GM21786 (cell line): ENCODE measurements around the gene AFF3.

Source experiments
- ATAC-seq: cut with Tn5 transposase; IDR thresholded peaks from one replicate; pipeline ENCODE4 v1.9.1; 2021; ENCODE audit not compliant: unreplicated experiment

Gene AFF3

DNA sequence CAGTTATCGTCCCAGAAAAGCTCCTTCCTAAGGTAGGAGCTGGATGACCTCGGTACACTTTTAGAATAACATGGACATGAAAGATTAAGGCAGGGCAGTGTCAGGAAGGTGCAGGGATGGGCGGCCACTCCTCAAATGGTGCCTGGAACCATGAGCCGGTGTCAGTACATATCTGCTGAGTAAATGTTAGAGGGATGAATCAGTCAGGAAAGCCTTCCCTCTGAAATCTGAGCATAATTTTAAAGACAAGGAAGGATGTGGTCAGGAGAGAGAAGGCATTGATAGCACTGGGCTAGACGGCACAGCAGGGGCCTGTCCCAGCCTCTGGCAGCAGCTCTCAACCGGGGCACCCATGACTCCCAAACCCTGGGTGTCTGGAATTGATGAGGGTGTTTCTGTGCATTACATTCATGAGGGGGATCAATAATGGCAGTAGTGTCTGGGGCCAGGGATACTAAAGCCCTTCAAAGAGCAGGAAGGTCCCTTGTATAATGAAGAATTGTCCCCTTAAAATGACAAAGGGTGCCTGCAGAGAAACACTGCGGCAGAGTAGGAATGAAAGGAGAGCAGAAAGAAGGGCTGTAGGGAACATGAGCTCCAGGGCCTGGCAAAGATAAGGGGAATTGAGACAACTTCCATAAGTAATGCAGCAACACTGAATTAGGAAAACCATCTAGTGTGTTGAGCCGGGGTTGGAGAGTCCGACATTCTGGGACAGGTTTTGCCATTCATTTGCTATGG is 490.3 kb downstream of the AFF3 start:
- no peak for ATAC-seq

DNA sequence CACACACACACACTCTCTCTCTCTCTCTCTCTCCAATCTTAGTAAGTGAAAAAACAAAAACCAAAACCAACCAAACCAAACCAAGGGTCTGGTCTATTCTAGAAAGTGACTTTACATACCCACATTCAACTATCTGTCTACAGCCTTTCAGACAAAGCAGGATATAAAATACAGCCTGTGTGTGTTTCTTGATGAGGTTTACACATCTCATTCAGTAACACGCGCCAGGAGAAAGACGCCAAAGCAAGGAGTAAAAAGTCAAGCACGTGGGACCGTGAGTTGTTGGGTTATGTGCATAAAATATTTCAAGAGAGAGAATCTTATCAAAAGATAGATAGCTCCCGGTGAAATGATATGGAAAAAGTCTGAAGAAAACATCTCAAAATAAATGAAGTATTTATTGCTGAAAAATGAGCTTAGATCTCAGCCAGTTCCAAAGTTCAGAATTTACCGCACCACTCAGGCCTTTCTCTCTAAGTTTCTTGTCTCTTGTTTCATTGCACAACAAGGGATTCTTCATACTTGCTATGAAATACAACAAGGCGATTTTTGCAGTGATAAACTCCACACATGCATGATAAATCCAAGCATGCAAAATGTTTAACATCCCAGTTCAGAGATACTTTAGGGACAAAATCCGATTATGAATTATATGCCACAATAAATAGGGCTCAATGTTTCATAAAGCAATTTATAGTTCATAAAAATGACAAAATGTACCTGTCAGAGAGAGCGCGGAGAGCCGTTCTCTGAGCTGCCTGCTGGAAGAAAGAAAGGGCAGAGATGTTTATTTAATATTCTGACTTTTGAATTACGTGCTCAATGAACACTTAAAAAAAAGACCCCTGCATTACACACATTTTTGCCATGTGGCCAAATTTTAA is 493.2 kb downstream of the AFF3 start:
- ATAC-seq, result no peak

DNA sequence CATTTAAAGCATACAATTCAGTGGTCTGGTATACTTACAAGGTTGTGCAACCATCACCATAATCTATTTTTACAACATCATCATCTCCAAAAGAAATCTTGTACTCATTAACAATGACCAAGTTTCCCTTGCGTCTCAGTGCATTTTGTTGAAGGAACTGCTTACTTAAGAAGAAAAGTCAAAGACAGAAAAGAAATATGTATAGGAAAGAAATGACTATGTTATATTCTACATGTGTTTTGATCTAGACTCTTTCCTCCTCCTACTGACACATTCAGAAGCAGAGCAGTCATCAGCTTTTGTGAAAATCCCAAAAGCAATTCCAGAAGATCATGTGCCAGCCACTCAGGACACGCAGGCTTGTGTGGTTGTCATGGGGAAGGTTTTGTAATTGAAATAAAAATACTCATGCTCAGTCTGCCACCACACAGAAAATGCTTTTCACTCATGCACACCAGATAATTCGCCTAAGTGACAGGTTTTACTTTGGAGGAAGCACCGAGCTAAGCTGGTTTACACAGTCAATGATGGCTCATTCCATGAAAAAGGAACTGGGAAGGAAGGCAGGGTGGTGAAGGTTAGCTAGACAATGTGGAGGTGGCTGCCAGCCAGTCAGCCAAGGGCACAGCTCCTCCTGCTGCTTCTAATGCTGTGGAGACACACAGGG is 494.1 kb downstream of the AFF3 start:
- no peak for ATAC-seq

DNA sequence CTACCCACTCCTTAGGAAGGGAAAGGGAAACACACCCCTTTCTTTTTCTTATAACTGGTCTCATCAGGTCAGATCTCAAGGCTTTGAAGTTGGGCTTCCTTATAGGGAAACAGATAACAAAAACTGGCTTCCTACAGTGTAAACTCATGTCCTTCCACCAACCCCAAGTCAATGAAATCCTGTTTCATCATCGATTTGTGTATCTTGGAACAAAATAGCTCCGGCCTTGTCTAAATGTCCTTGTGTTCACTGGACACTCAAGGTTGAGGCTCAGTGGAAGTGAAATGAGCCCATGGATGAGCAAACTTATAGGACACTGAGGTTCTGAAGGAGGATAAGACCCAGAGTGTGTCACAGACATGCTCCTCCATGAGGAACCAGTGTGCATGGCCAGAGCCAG is 496.4 kb downstream of the AFF3 start:
- ATAC-seq, result no peak

DNA sequence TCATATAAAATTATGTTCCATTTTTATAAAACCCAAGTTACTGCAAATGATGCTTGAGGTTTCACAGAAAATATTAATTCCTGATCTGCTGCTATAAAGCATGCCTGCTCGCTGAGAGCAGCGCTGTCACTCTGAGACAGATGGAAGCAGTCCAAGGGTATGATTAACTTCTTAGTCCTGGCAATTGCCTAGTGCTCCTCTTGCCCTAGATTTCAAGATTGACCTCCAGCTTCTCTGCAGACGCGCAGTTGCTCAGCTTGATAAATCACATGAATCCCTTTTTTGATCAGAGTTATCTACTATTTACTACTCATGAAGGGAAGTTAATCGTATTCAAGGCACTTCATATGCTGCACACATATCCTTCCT is 498.0 kb downstream of the AFF3 start:
- no peak for ATAC-seq

DNA sequence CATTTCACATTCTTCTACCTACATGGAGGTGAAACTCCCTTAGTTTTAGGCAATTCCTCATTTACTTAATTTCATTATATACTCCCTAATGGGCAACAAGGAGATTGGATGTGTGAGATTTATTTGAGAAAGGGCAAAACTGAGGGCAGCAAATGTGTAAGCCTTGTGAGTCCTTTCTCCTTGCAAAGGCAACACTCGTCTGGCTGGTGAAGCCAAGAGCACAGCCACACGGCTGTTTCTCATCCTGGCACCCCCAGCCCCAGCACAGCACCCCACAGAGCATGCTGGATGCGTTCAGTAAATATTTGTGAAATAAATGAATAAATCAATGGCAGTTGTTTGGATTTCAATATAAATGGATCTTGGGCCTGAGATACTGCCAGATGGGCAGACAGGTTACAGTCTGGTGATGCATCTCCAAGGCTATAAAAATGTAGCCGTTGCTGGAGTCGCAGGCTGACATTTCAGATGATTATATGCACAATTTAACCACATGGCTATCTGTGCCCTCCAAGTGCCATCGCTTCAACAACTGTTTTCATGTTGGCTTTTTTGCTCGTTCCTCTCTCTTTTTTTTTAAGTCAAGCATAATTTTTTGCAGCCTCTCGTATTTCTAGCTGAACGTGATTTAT is 498.5 kb downstream of the AFF3 start:
- ATAC-seq, result no peak

DNA sequence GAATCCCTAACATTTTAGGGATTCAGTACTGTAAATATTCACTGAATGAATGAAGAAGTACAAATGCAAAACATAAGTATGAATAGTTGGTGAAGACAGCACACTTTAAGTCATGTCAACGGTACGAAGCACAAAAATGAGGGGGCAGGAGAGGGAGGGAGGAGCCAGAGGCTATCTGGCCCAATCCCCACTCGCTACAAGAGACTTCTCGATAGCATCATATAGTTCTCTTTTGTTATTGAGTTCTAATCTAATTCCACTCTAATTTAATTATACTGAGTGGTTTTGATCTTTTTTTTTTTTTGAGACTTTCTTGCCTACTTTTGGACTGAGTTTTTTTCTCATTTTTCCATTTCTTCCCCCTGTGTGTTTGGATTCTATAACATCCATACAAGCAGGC is 500.4 kb downstream of the AFF3 start:
- ATAC-seq, result no peak

DNA sequence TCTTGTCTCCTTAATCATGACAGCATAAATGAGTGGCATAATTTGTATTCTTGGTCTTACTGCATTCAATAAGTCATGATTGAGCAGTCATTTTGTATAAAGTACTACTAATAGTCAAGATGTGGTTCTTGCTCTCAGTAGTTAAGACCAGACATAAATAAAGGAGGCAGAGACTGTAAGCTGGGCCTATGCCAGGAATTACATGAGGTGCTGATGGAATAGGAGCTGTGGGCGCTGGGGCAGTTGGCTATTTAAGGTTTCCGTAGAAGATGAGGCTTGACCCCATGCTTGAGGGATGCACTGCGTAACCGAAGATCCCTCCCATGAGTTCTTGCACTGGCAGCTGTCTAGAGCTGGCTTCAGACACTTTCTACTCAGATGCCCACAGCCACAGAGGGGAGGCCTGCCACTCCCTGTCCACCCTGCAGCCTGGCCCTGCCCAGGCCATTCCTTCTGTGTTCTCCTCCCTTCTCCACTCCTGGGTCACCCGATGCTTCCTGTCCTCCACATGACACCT is 501.7 kb downstream of the AFF3 start:
- no peak for ATAC-seq

DNA sequence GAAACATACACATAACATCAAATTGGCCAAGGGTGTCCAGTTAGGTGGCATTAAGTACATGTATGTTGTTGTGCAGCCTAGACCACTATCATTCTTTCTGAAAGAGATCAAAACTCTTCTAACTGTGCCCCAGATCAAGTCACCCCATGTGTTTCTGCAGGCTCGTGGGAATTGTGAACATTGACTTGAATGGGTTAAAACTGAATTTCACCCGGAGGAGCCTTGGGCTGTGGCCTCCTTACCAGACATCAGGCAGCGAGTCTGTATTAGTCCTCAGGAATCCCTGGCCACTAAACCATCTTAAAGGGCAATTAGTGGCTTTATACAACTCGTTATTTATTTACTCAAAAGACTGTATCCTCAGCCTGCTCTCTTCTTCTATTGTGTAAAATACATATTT is 503.6 kb downstream of the AFF3 start:
- no peak for ATAC-seq

DNA sequence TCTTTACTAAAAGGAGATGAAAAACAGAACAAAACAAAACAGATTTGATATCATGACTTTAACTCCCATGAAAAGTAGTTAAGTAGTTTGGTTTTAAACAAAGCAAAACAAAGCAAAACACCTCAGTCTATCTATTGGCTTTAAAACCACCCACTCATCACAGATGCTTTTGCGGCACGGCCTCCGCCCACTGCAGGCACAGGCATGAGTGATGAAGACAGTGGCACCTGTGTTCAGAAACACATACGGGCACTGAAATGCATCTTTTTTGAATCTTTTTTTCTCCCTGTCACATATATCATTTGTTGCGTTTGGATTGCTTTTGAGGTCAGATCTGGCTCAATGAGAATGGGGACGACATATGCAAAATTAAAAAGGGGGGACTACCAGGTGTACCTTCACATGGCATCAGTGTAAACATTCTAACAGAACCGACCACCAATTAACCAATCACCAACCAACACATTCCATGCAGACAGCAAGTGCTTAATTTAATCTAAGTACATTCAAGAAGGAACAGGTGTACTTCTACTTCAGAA is 505.2 kb downstream of the AFF3 start:
- no peak for ATAC-seq

DNA sequence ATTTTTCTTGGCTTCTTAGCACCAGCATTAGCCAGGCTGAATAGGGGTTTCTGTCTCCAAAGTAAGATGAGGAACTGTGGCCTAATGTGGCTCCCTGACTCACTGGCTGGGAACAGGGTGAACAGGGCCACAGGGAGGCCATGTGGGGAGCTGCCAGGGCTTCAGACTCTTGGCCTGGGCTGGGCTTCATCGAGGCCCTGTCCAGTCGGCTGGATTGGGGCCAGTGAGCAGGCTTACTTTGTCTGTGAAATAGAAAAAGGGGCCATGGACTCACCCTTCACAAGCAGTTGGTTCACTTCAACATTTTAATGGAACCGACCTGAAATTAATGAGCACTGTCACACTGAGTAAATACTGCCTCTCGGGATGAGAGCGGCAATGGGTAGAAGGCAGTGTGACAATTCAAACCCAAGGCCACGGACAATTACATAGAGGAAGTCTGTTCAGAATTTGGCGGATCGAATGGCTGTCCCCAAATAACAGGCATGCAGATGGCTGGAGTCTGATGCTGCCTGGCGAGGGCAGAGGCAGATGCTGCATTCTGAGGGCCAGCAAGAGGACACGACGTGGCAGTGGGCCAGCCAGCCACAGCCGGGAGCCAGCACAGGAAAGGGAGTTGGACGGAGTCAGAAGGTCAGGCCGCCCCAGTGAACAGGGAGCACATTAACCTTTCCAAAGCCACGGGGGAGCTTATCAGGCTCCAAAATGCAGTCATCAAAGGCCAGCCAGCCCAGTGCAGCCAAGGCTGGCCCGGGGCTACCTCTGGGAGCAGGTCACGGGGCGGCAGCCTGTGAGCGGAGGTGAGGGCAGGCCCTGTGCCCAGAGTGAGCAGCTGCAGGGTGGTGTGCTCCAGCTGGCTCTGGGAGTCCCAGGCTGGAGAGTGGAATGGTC is 506.0 kb downstream of the AFF3 start:
- ATAC-seq, result no peak

DNA sequence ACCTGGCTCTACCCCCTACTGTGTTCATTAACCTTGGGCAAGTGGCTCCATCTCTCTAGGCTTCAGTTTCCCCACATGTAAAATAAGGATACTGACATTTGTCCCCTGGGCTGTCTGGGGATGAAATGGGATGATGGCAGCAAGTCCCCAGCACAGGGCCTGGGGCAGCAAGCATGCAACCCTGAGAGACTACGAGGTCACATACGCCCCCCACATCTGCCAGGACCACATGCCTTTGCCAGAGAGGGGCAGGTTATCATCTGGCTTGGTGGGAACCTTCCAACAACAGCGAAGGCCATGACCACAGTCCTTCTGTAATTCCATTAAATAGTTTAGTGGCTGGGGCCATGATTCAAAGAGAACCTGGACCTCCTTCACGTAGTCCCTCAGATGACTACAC is 506.7 kb downstream of the AFF3 start:
- no peak for ATAC-seq

DNA sequence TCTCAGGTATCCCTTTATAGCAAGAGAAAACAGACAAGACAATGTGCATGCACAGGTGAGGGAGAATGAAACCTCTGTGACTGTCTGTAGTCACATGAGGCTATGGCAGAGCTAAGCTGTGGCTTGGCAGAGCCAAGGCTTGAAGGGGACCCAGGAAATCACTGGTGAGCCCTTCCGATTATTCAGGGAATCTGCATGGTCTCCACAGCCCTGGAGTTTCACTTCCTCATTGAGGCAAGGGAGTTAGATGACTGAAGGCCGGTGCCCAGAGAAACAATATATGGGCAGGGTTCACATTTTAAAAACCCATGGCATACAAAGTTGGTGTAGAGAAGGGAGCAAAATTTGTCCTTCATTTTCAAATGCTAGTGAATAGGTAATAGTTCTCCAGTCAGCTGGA is 508.2 kb downstream of the AFF3 start:
- no peak for ATAC-seq

DNA sequence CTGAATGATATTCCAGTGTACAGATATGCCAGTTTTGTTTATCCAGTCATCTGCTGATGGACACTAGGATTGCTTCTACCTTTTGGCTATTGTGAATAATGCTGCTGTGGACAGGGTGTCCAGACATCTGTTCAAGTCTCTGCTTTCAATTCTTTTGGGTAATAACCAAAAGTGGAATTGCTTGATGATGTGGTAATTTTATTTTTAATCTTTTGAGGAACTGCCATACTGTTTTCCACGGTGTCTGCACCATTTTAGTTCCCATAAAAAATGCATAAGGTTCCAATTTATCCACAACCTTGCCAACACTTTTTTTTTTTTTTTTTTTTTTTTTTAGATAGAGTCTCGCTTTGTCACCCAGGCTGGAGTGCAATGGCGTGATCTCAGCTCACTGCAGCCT is 510.7 kb downstream of the AFF3 start:
- ATAC-seq, result no peak

DNA sequence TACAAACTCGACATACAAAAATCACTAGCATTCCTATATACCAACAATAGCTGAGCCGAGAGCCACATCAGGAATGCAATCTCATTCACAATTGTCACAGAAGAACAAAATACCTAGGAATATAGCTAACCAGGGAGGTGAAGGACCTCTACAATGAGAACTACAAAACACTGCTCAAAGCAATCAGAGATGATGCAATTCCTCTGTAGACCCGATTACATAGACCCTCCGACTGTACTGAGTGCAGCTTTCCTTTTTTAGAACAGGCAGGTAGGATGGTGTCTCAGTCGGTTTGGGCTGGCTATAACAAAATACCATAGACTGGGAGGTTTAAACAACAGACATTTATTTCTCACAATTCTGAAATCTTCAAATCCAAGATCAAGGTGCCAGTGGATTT is 513.1 kb downstream of the AFF3 start:
- ATAC-seq, result no peak

DNA sequence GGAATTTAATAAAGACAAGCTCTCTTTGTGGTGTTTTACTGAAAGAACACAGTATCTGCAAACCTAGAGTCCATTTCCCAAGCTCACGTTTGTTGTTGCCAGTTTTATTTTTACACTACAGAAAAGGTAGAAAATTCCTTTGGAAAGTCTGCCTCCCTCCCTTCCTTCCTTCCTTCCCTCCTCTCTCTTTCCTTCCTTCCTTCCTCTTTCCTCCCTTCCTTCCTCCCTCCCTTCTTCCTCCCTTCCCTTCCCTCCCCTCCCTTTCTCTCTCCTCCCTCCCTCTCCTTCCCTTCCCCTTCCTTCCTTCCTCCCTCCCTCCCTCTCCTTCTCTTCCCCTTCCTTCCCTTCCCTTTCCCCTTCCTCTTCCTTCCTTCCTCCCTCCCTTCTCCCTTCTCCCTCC is 516.2 kb downstream of the AFF3 start:
- no peak for ATAC-seq

DNA sequence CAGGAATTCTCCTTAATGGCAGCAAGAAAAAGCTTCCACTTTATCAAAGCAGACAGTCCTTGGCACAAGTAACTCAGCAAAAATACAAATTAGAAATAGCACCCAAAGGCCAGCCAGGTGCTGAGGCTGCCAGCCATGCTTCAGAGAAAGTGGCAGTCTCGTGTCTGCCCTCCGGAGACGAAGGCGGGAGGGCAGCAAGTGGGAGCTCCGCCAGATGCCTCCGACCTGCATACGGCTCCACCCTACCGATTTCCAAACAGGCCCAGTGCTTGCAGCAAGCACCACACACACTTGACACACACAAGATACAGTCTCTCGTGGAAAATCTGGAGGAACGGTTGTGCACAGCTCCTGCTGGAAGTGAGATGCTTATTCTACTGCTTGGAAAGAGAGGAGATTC is 517.7 kb downstream of the AFF3 start:
- ATAC-seq, result no peak

DNA sequence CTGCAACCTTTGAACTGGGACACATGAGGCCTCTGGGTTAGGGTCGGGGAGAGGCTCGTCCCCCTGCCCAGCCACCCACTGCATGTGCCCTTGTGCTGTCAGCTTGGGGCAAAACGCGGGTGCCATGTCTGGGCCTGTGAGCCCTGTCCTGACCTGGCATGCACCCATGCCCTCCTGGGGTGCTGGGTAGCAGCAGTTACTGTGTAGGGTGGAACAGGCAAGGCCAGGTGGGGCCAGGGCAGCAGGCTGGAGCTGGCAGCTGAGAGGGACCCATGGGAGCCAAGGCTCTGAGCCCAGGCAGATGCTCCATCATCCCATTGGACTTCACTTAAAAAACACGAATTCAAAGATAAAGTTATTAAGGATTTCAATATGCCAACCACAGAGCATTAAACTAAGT is 518.8 kb downstream of the AFF3 start:
- ATAC-seq, result no peak

DNA sequence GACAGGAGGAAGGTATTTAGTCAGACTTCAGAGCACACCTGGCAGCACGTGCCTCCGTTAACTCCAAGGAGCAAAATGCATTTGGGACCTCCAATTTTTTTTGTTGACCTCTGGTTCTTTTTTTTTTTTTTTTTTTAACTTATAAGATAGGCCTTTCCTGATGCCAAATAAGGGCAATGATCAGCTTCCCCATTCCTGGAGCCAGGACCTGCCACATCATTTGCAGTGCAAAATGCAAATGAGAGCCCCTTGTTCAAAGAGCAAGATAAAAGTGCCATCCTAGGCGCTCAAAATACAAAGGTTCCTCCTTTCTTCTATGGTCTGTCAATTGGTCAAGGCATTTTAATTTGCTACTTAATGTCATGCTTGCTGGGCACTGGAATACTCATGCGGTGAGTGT is 519.4 kb downstream of the AFF3 start:
- no peak for ATAC-seq

DNA sequence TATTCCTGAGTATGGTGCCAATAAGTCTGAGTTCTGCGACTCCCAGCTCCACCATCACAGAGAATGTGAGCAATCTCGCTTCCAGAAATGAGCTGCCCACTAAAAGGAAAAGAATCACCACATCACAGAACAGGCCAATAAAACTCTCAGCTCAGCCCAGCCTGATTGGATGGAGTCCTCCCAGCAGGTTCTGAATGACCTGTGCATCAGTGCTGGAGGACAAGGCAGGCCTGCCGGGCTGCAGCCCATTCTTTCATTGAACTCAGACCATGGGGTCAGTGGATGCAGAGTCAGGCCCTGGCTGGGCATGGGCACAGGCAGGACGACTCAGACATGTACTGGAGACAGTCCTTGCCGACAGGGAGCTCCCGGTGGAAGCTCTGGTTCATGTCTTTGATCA is 519.9 kb downstream of the AFF3 start:
- no peak for ATAC-seq
